GM23338 (cell line): Measurements from ENCODE around the gene FAM83F. TPM values are rescaled to one million over a fixed set of nuclear protein-coding genes. Genes with fewer than 3 reads are reported as not detected.

Experiments used
- ATAC-seq: fragments of 200-7000 bp; cut with Tn5 transposase; 3 replicates; pipeline ENCODE4 v1.9.1; 2020
- DNase-seq: peaks from one replicate; pipeline ENCODE4 v3.0.0-alpha.2; 2015; ENCODE audit warnings: low spot score
- H2AFZ ChIP-seq: fragments of 200-600 bp; sonication (generic); 2 replicates; pipeline ENCODE4 v1.8.0; 2016; ENCODE audit warnings: antibody characterized with exemption, mild to moderate bottlenecking, moderate library complexity
- H3F3A ChIP-seq: fragments of 200-600 bp; sonication (generic); replicated peaks from 2 replicates; pipeline ENCODE4 v1.8.0; 2017; ENCODE audit warnings: antibody characterized with exemption, mixed run types, low read depth
- H3K27ac ChIP-seq: fragments of 200-600 bp; sonication (generic); 2 replicates; pipeline ENCODE4 v1.6.1; 2016; ENCODE audit warnings: low read depth
- H3K27me3 ChIP-seq: fragments of 200-600 bp; sonication (generic); 2 replicates; pipeline ENCODE4 v1.8.0; 2016; ENCODE audit warnings: mild to moderate bottlenecking, mixed run types, moderate library complexity; ENCODE audit not compliant: insufficient read depth
- H3K36me3 ChIP-seq: fragments of 200-600 bp; sonication (generic); 2 replicates; pipeline ENCODE4 v1.8.0; 2016; ENCODE audit warnings: mild to moderate bottlenecking; ENCODE audit not compliant: insufficient read depth
- H3K4me1 ChIP-seq: fragments of 200-600 bp; sonication (generic); 2 replicates; pipeline ENCODE4 v1.8.0; 2016; ENCODE audit warnings: mild to moderate bottlenecking, moderate library complexity; ENCODE audit not compliant: insufficient read depth
- H3K4me2 ChIP-seq: fragments of 200-600 bp; sonication (generic); 2 replicates; pipeline ENCODE4 v1.7.1; 2017; ENCODE audit warnings: mixed run types
- H3K4me3 ChIP-seq: fragments of 200-600 bp; sonication (generic); 2 replicates; pipeline ENCODE4 v1.6.1; 2016; ENCODE audit warnings: mixed run types
- H3K79me2 ChIP-seq: fragments of 200-600 bp; sonication (generic); replicated peaks from 2 replicates; pipeline ENCODE4 v1.8.0; 2017; ENCODE audit warnings: mild to moderate bottlenecking; ENCODE audit not compliant: insufficient read depth
- H3K9me2 ChIP-seq: fragments of 200-600 bp; sonication (generic); 2 replicates; pipeline ENCODE4 v1.8.0; 2017; ENCODE audit not compliant: insufficient read depth
- H4K20me1 ChIP-seq: fragments of 200-600 bp; sonication (generic); replicated peaks from 2 replicates; pipeline ENCODE4 v1.8.0; 2017; ENCODE audit warnings: mild to moderate bottlenecking; ENCODE audit not compliant: insufficient read depth
- H3K27ac Mint-ChIP-seq: 2 replicates; pipeline ENCODE4 v1.8.0; 2020; ENCODE audit warnings: inconsistent platforms, mild to moderate bottlenecking, moderate library complexity, mixed read lengths
- H3K27me3 Mint-ChIP-seq: 3 replicates; pipeline ENCODE4 v1.8.0; 2022; ENCODE audit warnings: low read depth, mild to moderate bottlenecking, moderate library complexity, mixed read lengths, inconsistent platforms; ENCODE audit not compliant: insufficient read depth, poor library complexity
- H3K36me3 Mint-ChIP-seq: 3 replicates; pipeline ENCODE4 v1.8.0; 2021; ENCODE audit warnings: low read depth, mild to moderate bottlenecking, inconsistent platforms, moderate library complexity, mixed read lengths
- H3K4me1 Mint-ChIP-seq: 3 replicates; pipeline ENCODE4 v1.8.0; 2020; ENCODE audit warnings: mild to moderate bottlenecking, inconsistent platforms, mixed read lengths
- H3K4me3 Mint-ChIP-seq: 3 replicates; pipeline ENCODE4 v1.8.0; 2021; ENCODE audit warnings: moderate library complexity, mild to moderate bottlenecking, inconsistent platforms, mixed read lengths
- H3K9me3 Mint-ChIP-seq: 3 replicates; pipeline ENCODE4 v1.8.0; 2020; ENCODE audit warnings: moderate library complexity, mild to moderate bottlenecking, inconsistent platforms, mixed read lengths
- CREB1 ChIP-seq: fragments of 250-450 bp; sonication (Bioruptor Pico); IDR thresholded peaks from 2 replicates; pipeline ENCODE4 v1.5.0; 2020; ENCODE audit warnings: low read depth, mild to moderate bottlenecking, moderate library complexity
- EZH2 ChIP-seq: fragments of 200-600 bp; sonication (generic); IDR thresholded peaks from one replicate; pipeline ENCODE4 v1.8.0; 2017; ENCODE audit warnings: antibody characterized with exemption, mild to moderate bottlenecking, low read depth; ENCODE audit not compliant: unreplicated experiment
- EZH2phosphoT487 ChIP-seq: fragments of 200-600 bp; sonication (generic); IDR thresholded peaks from one replicate; pipeline ENCODE4 v1.8.1; 2018; ENCODE audit warnings: antibody characterized with exemption; ENCODE audit not compliant: unreplicated experiment
- NANOG ChIP-seq: IDR thresholded peaks from 2 replicates; pipeline ENCODE4 v1.6.1; 2016; ENCODE audit warnings: antibody characterized with exemption, borderline replicate concordance
- POLR2AphosphoS5 ChIP-seq: IDR thresholded peaks from 2 replicates; pipeline ENCODE4 v1.6.1; 2016; ENCODE audit warnings: antibody characterized with exemption, low read depth
- STAT1 ChIP-seq: IDR thresholded peaks from one replicate; pipeline ENCODE4 v1.6.1; 2016; ENCODE audit warnings: antibody characterized with exemption; ENCODE audit not compliant: unreplicated experiment
- ZNF114 ChIP-seq: fragments of 250-450 bp; sonication (Bioruptor Pico); IDR thresholded peaks from 2 replicates; pipeline ENCODE4 v1.5.0; 2020; ENCODE audit warnings: mild to moderate bottlenecking, moderate library complexity
- ZNF331 ChIP-seq: fragments of 250-450 bp; sonication (Bioruptor Pico); IDR thresholded peaks from 2 replicates; pipeline ENCODE4 v1.5.0; 2020; ENCODE audit warnings: low read depth, mild to moderate bottlenecking, moderate library complexity
- polyA plus RNA-seq: library from polyadenylated mRNA; unstranded; fragments of >200 nt; fragmentation: Nextera tagmentation; extraction: Ambion mirVana; gene quantifications from 2 replicates; pipeline ENCODE4 v1.2.1, GENCODE V29; 2016
- total RNA-seq: library from RNA; depleted of rRNA; stranded (reverse); fragments of >200 nt; shearing (Covaris generic); gene quantifications from 2 replicates; pipeline ENCODE4 v1.2.3, GENCODE V29; 2014
- TF ChIP-seq, protein P1 (sequence below): IDR thresholded peaks from one replicate; pipeline ENCODE4 v1.6.1; 2018; ENCODE audit warnings: antibody characterized with exemption; ENCODE audit not compliant: unreplicated experiment
- TF ChIP-seq, protein P2 (sequence below), 2 experiments: fragments of 200-600 bp in 1 of 2; sonication (generic) in 1 of 2; conservative IDR thresholded peaks; 2 replicates each; pipeline versions ENCODE4 v1.5.1 to v1.6.1; 2016 to 2017; ENCODE audit warnings: antibody characterized with exemption in 2 of 2, low read depth in 2 of 2, mild to moderate bottlenecking in 2 of 2, moderate library complexity in 1 of 2

Gene FAM83F
- total and polyA plus RNA-seq, 2 experiments from 2014 or later = 3.7 to 15.9 TPM

GRCh38 chr22:40018051-40018450 is 23.3 kb downstream of the FAM83F start:
- ATAC-seq (no peak), DNase-seq (no peak)
- Mint-ChIP-seq H3K36me3 (peaks cover 31% of the 10 kb centered on the region), H3K4me3 (no peak overlapping the region), H3K27ac (no peak overlapping the region), H3K9me3 (no peaks in the 10 kb centered on the region), H3K27me3 (no peaks in the 10 kb centered on the region), H3K4me1 (peaks cover 9% of the 10 kb centered on the region; the same call in 2 of the 3 replicates)
- no peaks in the 10 kb centered on the region for H3F3A ChIP-seq
- peaks cover 26% of the 10 kb centered on the region for H3K79me2 ChIP-seq
- no peak overlapping the region for H3K4me3 ChIP-seq
- H3K36me3 ChIP-seq = peaks cover 4% of the 10 kb centered on the region; the same call in 1 of the 2 replicates
- no peaks in the 10 kb centered on the region for H3K4me1 ChIP-seq
- no peaks in the 10 kb centered on the region for H3K27me3 ChIP-seq
- no peak overlapping the region for H3K4me2 ChIP-seq
- H3K9me2 ChIP-seq = no peaks in the 10 kb centered on the region
- H4K20me1 ChIP-seq = 0 out of 2 replicates have a peak, but pooled peaks cover 8% of the 10 kb centered on the region
- TF ChIP-seq STAT1 = no peak
- no peak overlapping the region for H2AFZ ChIP-seq
- H3K27ac ChIP-seq = no peak overlapping the region

GRCh38 chr22:40019100-40019499 is 24.3 kb downstream of the FAM83F start:
- H3K4me3 Mint-ChIP-seq = no peak overlapping the region
- H3K4me1 Mint-ChIP-seq = peaks cover 9% of the 10 kb centered on the region; the same call in 2 of the 3 replicates
- H3K36me3 Mint-ChIP-seq = peaks cover 26% of the 10 kb centered on the region
- H3F3A ChIP-seq = no peaks in the 10 kb centered on the region
- H3K4me1 ChIP-seq = no peaks in the 10 kb centered on the region
- no peaks in the 10 kb centered on the region for H3K9me2 ChIP-seq
- no peaks in the 10 kb centered on the region for H3K9me3 Mint-ChIP-seq
- peaks cover 3% of the 10 kb centered on the region for H3K27me3 Mint-ChIP-seq
- no peak overlapping the region for H3K4me2 ChIP-seq
- H3K27me3 ChIP-seq = no peaks in the 10 kb centered on the region
- ATAC-seq (no peak), DNase-seq (no peak)
- H3K27ac ChIP-seq = no peak overlapping the region
- no peak for TF ChIP-seq EZH2
- TF ChIP-seq, protein P1, sequence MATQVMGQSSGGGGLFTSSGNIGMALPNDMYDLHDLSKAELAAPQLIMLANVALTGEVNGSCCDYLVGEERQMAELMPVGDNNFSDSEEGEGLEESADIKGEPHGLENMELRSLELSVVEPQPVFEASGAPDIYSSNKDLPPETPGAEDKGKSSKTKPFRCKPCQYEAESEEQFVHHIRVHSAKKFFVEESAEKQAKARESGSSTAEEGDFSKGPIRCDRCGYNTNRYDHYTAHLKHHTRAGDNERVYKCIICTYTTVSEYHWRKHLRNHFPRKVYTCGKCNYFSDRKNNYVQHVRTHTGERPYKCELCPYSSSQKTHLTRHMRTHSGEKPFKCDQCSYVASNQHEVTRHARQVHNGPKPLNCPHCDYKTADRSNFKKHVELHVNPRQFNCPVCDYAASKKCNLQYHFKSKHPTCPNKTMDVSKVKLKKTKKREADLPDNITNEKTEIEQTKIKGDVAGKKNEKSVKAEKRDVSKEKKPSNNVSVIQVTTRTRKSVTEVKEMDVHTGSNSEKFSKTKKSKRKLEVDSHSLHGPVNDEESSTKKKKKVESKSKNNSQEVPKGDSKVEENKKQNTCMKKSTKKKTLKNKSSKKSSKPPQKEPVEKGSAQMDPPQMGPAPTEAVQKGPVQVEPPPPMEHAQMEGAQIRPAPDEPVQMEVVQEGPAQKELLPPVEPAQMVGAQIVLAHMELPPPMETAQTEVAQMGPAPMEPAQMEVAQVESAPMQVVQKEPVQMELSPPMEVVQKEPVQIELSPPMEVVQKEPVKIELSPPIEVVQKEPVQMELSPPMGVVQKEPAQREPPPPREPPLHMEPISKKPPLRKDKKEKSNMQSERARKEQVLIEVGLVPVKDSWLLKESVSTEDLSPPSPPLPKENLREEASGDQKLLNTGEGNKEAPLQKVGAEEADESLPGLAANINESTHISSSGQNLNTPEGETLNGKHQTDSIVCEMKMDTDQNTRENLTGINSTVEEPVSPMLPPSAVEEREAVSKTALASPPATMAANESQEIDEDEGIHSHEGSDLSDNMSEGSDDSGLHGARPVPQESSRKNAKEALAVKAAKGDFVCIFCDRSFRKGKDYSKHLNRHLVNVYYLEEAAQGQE = no peak
- no peak for TF ChIP-seq EZH2phosphoT487
- TF ChIP-seq ZNF331 (CRISPR knock-in tag) = no peak
- no peak for TF ChIP-seq ZNF114
- TF ChIP-seq NANOG = no peak
- no peak for TF ChIP-seq STAT1
- TF ChIP-seq, protein P2, sequence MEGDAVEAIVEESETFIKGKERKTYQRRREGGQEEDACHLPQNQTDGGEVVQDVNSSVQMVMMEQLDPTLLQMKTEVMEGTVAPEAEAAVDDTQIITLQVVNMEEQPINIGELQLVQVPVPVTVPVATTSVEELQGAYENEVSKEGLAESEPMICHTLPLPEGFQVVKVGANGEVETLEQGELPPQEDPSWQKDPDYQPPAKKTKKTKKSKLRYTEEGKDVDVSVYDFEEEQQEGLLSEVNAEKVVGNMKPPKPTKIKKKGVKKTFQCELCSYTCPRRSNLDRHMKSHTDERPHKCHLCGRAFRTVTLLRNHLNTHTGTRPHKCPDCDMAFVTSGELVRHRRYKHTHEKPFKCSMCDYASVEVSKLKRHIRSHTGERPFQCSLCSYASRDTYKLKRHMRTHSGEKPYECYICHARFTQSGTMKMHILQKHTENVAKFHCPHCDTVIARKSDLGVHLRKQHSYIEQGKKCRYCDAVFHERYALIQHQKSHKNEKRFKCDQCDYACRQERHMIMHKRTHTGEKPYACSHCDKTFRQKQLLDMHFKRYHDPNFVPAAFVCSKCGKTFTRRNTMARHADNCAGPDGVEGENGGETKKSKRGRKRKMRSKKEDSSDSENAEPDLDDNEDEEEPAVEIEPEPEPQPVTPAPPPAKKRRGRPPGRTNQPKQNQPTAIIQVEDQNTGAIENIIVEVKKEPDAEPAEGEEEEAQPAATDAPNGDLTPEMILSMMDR (conservative IDR thresholded peaks at IDR 0.05; ENCODE audit: low read depth in 2 of 2) = no peak
- no peak for TF ChIP-seq CREB1 (CRISPR knock-in tag)
- no peak for TF ChIP-seq POLR2AphosphoS5
- 0 out of 2 replicates have a peak, but pooled peaks cover 8% of the 10 kb centered on the region for H4K20me1 ChIP-seq
- H3K79me2 ChIP-seq = peaks cover 17% of the 10 kb centered on the region
- no peak overlapping the region for H3K4me3 ChIP-seq
- no peak overlapping the region for H3K27ac Mint-ChIP-seq
- H3K36me3 ChIP-seq = peaks cover 4% of the 10 kb centered on the region; the same call in 1 of the 2 replicates
- H2AFZ ChIP-seq = no peak overlapping the region
